ENCODE data around the gene NAT14. TPM values are rescaled to one million over a fixed set of nuclear protein-coding genes. Genes with fewer than 3 reads are reported as not detected.

Gene NAT14
- total RNA-seq, 1 experiment from 2014 or later, result 17.5 TPM

- no peak overlapping the region for H3K4me2 ChIP-seq (ENCODE audit: low read length)
- H3K79me2 ChIP-seq (ENCODE audit: low read length), result peaks cover 25% of the 10 kb centered on the region
- no peak overlapping the region for H3K27ac ChIP-seq (ENCODE audit: low read length)
- no peaks in the 10 kb centered on the region for H3K27me3 ChIP-seq (ENCODE audit: low read length)
- DNase-seq (no peak), ATAC-seq (no peak)
- TF ChIP-seq EZH2 (IDR thresholded peaks at IDR 0.05; ENCODE audit: low read length, unreplicated experiment), result no peak
- no peak for TF ChIP-seq EZH2phosphoT487 (IDR thresholded peaks at IDR 0.05; ENCODE audit: borderline replicate concordance, low read length)
- TF ChIP-seq CTCF (conservative IDR thresholded peaks at IDR 0.05; ENCODE audit: low read depth, low read length), result no peak
- intact Hi-C loops (cut with micrococcal nuclease), result no loop called here
- H2AFZ ChIP-seq (ENCODE audit: low read length), result no peak overlapping the region
- H3K9me3 ChIP-seq (ENCODE audit: low read length), result no peaks in the 10 kb centered on the region
- H3K4me3 ChIP-seq (ENCODE audit: low read length), result no peak overlapping the region
- H3K36me3 ChIP-seq (ENCODE audit: low read depth, low read length), result no peaks in the 10 kb centered on the region
- ChIA-PET POLR2A (ENCODE audit: unreplicated experiment) (no interaction called here), CTCF (no interaction called here)
- H3F3A ChIP-seq (ENCODE audit: low read length, unreplicated experiment), result no peaks in the 10 kb centered on the region
- H3K9me2 ChIP-seq (replicated peaks; ENCODE audit: low read length), result no peaks in the 10 kb centered on the region
- H3K9ac ChIP-seq (ENCODE audit: low read length), result no peak overlapping the region
- no TSS peak for BruUV-seq (replicated peaks)
- H3K4me1 ChIP-seq (ENCODE audit: insufficient read depth, low read length), result peaks cover 23% of the 10 kb centered on the region
- H4K20me1 ChIP-seq (ENCODE audit: low read length), result no peaks in the 10 kb centered on the region
Measured at GRCh38 chr19:55481794-55482155, 3.2 kb upstream of the NAT14 start.

- Histone ChIP-seq H3K9me3 (ENCODE audit: low read length) (no peaks in the 10 kb centered on the region), H3F3A (ENCODE audit: low read length, unreplicated experiment) (peaks cover 3% of the 10 kb centered on the region), H2AFZ (ENCODE audit: low read length) (no peak overlapping the region), H3K4me3 (ENCODE audit: low read length) (no peak overlapping the region), H3K27me3 (ENCODE audit: low read length) (no peaks in the 10 kb centered on the region), H3K9ac (ENCODE audit: low read length) (no peak overlapping the region), H4K20me1 (ENCODE audit: low read length) (no peaks in the 10 kb centered on the region), H3K36me3 (ENCODE audit: low read depth, low read length) (no peaks in the 10 kb centered on the region), H3K27ac (ENCODE audit: low read length) (no peak overlapping the region), H3K4me1 (ENCODE audit: insufficient read depth, low read length) (peaks cover 29% of the 10 kb centered on the region), H3K4me2 (ENCODE audit: low read length) (no peak overlapping the region), H3K9me2 (replicated peaks; ENCODE audit: low read length) (no peaks in the 10 kb centered on the region), H3K79me2 (ENCODE audit: low read length) (peaks cover 25% of the 10 kb centered on the region)
- DNase-seq, result no peak
- TF ChIP-seq EZH2phosphoT487 (IDR thresholded peaks at IDR 0.05; ENCODE audit: borderline replicate concordance, low read length) (no peak), EZH2 (IDR thresholded peaks at IDR 0.05; ENCODE audit: low read length, unreplicated experiment) (no peak), CTCF (conservative IDR thresholded peaks at IDR 0.05; ENCODE audit: low read depth, low read length) (no peak)
- CTCF ChIA-PET, result no interaction called here
- no peak for ATAC-seq
- POLR2A ChIA-PET (ENCODE audit: unreplicated experiment), result no interaction called here
- intact Hi-C loops (cut with micrococcal nuclease), result no loop called here
- no TSS peak for BruUV-seq (replicated peaks)
Measured at GRCh38 chr19:55482156-55482961, 2.6 kb upstream of the NAT14 start.

GRCh38 chr19:55482967-55483705, 1.9 kb upstream of the NAT14 start:
- no TSS peak for BruUV-seq (replicated peaks)
- Histone ChIP-seq H3K27ac (ENCODE audit: low read length) (no peak overlapping the region), H3K27me3 (ENCODE audit: low read length) (no peaks in the 10 kb centered on the region), H3K9me3 (ENCODE audit: low read length) (no peaks in the 10 kb centered on the region), H3K9me2 (replicated peaks; ENCODE audit: low read length) (no peaks in the 10 kb centered on the region), H3K36me3 (ENCODE audit: low read depth, low read length) (no peaks in the 10 kb centered on the region), H2AFZ (ENCODE audit: low read length) (no peak overlapping the region), H3K79me2 (ENCODE audit: low read length) (peaks cover 18% of the 10 kb centered on the region), H3K4me3 (ENCODE audit: low read length) (no peak overlapping the region), H3F3A (ENCODE audit: low read length, unreplicated experiment) (peaks cover 3% of the 10 kb centered on the region), H4K20me1 (ENCODE audit: low read length) (no peaks in the 10 kb centered on the region), H3K4me1 (ENCODE audit: insufficient read depth, low read length) (peaks cover 29% of the 10 kb centered on the region), H3K9ac (ENCODE audit: low read length) (no peak overlapping the region), H3K4me2 (ENCODE audit: low read length) (no peak overlapping the region)
- ATAC-seq, result no peak
- TF ChIP-seq EZH2 (IDR thresholded peaks at IDR 0.05; ENCODE audit: low read length, unreplicated experiment) (no peak), EZH2phosphoT487 (IDR thresholded peaks at IDR 0.05; ENCODE audit: borderline replicate concordance, low read length) (no peak), CTCF (conservative IDR thresholded peaks at IDR 0.05; ENCODE audit: low read depth, low read length) (no peak)
- DNase-seq, result no peak
- POLR2A ChIA-PET (ENCODE audit: unreplicated experiment), result interaction anchor here (0.6 kb wide), 2 partner anchors 224 to 318 kb away, joined by 3 to 6 read pairs; partner anchors contain the start of gene PPP6R1
- intact Hi-C loops (cut with micrococcal nuclease), result no loop called here
- CTCF ChIA-PET, result no interaction called here

Data from PC-3 (cell line).